ENCODE data around the gene SLC9C1.
"Not testable (repeated sequence)": the region's sequence is repeated elsewhere in the genome, so short reads cannot be mapped to it uniquely, and the experiment has no call there.

The SLC9C1 gene

DNA sequence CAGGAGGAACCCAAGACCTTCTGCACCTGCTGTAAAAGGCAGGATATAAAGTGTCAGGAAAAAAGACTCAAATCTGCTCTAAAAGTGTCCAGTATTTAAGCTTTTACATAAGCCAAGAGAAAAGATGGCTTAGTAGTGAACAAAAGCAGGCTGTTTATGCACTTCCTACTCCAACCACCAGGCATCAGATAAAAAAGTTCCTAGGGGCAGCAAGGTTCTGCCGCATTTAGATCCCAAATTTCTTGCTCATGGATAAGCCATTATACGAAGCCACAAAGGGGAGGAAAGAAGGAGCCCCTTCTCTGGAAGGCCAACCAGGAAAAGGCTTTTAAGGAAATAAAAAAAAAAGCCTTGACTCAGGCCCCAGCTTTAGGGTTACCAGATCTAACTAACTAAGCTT, 10.6 kb upstream of the SLC9C1 start:
- DNase-seq, result no peak

- no peak for DNase-seq
These were observed 9.8 kb upstream of the SLC9C1 start for GRCh38 chr3:112303764-112304325.

DNA sequence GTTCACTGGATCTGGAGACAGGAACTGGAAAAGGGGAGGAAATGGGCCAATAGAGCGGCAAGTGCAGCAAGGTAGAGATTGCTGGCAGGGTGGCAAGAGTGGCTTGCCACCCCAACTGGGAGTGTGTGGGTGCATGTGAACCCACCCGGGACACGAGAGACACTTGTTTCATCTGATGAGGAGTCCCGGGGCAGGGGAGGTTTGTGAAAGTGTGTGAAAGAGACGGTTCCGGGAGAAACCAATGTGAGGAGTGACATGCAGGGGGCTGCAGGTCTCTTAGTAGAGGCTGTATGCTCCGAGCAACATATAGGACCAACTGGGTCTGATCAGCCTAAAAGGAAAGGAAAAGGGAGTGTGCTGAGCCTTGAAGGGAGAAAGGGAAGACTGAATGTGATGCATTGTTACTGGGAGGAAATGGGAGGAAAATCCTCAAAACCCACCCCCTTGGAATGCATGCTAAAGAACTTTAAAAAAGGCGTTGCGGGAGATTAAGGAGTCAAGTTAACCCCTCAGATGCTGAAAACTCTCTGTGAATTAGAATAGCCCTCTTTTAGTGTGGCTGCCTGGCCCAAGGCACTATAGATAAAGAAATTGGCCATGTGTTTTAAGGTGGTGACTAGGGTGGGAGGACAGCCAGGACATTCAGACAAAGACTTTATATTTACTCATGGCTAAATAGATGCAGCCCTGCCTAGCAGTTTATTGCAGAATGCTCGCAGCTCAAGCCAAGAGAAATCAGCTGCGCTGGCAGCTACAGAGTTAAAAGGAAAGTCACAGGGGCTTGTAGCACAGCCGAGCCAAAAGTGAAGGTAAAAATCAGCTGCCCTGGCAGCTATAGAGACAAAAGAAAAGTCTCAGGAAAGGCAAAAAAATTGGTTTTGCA, 9.1 kb upstream of the SLC9C1 start:
- no peak for DNase-seq

- no peak for DNase-seq
These were observed 8.3 kb upstream of the SLC9C1 start for GRCh38 chr3:112302150-112302830.

- no peak for DNase-seq
These were observed 4.8 kb upstream of the SLC9C1 start for GRCh38 chr3:112298781-112299180.

DNA sequence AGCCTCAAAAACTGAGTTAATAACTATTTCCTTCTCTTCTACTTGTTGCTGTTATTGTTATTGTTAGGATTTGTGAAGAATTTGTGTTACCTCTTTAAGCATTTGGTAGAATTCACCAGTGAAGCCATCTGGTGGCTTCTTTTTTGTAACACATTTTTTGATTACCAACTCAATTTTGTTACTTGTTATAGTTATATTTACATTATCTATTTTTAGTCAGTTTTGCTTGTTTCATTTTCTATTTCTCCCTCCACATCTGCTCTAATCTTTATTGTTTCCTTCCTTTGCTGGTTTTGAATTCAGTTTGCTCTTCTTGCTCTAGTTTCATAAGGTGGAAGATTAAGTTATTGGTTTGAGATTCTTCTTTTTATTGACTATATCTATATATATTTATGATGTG, 3.7 kb upstream of the SLC9C1 start:
- no peak for DNase-seq

DNA sequence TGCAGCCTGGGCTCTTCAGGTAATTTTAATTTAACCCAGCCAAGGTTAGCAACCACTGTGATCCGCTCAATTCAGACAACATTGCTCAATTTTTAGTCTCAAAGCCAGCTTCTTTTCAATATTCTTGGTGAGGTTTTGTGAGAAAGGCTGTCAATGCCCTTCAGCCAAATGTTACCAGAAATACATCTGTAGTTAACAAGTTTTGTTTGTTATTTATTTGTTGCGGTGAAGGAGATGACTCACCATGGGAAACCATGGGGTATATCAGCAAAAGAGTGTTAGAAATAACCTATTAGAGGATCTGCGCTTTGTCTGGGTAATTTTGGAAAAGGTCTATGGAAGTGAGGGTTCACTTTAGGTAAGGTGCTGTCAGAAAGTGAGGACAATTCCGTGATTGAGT, 5.0 kb downstream of the SLC9C1 start:
- DNase-seq, result no peak

DNA sequence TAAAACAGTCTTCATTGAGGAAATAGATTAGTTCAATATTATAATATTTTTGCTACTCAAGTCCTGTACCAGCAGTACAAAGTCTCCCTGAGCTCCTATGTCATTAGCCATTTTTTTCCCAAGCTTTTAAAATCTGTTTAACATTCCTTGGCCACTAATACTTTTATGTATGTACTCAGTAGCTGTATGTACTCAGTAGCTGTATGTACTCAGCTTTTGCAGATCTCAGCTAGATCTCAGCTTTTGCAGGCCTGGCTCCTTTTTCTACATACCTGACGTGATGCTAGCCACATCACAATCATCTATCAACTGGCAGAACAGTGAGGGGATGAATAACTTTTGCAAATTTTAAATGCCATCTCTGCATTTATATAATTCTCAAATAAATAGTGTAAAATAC, 13.8 kb downstream of the SLC9C1 start:
- no peak for DNase-seq

- no peak for DNase-seq
These were observed 20.5 kb downstream of the SLC9C1 start for GRCh38 chr3:112273536-112273935.

DNA sequence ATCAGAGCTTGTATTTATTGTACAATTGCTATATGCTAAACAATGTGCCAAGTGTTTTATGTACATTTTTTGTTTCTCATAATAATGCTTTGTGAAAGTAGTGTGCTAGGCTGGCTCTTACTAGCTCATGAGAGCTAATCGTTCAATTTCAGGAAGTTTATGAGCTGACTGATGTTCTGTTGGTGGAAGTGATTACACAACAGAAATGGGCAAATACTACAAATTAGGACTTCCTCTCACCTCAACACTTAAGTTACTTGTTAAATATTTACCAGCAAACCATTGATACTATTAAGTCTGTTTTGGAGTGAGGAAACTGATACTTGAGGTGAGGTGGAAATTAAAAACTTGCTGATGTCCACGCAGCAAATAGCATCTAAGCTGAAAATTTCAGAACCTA, 32.3 kb downstream of the SLC9C1 start:
- no peak for DNase-seq

- no peak for DNase-seq
These were observed 33.5 kb downstream of the SLC9C1 start for GRCh38 chr3:112260563-112260962.

DNA sequence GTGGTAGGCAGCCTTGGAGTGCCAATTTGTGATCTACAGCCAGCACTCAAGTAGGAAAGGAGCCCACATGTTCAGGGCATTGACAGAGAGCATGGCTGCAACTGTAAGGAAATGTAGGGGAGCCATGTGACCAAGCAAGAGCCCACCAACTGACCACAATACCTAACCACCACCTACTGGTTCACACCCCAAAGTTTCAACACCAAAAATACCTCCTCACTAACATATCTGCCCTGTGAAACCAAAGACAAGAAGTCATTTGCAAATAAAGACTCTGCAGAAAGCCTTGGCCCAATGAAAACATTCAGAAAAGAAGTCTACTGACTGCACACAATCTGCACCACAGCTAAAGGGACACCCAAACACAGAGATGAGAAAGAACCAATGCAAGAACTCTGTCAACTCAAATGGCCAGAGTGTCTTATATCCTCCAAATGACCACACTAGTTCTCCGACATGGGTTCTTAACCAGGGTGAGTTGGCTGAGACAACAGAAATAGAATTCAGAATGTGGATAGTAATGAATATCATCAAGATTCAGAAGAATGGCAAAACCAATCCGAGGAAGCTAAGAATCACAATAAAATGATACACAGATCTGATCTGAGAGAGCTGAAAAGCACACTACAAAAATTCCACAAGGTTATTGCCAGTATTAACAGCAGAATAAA, 40.6 kb downstream of the SLC9C1 start:
- no peak for DNase-seq

- no peak for DNase-seq
These were observed 46.1 kb downstream of the SLC9C1 start for GRCh38 chr3:112247900-112248299.

DNA sequence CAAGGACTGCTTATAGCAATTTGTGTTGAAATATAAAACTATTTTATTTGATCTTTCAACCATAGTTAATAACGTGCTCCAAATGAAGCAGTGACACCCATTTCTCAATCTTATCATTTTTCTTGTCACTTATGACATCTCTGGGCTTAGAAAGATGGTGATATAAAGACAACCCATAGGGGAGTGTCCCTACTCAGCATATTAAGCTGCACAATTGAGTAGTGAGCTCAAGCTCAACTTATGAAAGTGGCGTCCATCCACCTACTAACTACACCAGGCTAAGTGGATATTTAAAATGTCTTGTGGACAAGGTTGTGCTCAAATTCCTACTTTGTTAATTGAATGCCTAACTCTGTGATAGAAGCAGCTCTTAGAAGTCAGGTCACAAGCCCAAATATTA, 46.7 kb downstream of the SLC9C1 start:
- no peak for DNase-seq

GRCh38 chr3:112233083-112233482, 60.9 kb downstream of the SLC9C1 start:
- no peak for DNase-seq

- no peak for DNase-seq
These were observed 62.3 kb downstream of the SLC9C1 start for GRCh38 chr3:112231727-112232126.

- DNase-seq, result no peak
These were observed 64.0 kb downstream of the SLC9C1 start for GRCh38 chr3:112230033-112230432.

GRCh38 chr3:112228786-112229185, 65.2 kb downstream of the SLC9C1 start:
- DNase-seq, result no peak

GRCh38 chr3:112200317-112200666, 93.7 kb downstream of the SLC9C1 start:
- no peak for DNase-seq

- no peak for DNase-seq
These were observed 94.2 kb downstream of the SLC9C1 start for GRCh38 chr3:112199622-112200316.

GRCh38 chr3:112197131-112197530, 96.9 kb downstream of the SLC9C1 start:
- no peak for DNase-seq

DNA sequence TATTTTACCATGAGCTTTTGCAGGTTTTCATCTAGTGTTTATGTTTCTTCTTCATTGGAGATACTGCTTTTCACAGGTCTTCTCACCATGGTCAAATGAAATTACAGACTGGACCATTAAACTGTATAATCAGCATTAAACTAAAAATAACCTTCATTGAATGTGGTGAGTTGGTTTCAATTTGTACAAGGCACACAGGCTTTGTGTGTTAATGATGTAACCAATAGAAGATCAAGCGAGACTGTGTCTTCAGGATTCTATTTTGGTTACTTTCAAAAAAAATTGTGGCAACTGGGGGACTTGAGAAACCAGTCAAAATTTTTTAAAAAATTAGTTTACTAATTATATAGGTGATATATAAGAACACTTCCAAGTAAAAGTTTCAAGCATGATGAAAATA, 106.7 kb downstream of the SLC9C1 start:
- DNase-seq, result no peak

DNA sequence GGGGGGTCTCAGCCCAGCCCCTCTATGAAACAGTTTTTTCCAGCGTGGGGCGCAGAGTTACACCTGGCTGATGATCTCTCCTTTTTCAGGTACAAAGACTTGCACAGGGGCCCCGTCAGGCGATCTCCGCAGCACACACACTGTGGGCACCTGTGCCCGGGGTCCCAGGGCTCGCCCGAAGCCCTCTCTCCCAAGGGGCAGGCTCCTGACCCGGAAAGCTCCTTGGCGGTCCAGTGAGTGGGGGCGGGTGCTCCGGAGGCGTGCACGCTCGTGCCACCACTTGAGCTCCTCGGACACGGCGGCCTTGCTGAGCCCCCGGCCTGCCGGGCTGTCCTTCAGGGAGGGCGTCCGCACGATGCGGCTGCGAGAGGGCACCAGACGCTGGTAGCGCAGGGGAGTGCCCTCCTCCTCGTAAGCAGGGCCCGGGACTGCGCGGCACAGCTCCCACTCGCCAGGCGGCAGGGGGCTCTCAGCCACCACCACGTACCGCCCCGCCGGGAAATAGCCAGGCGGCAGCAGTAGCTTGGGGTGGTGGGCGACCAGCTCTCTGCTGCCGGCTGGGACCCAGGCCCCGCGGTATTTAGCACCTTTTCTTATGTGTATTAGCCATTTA, 108.5 kb downstream of the SLC9C1 start:
- DNase-seq, result not testable (repeated sequence)
